Esophagus (tissue), 2 donors: Measurements from ENCODE around the gene LIPA. TPM values are rescaled to one million over a fixed set of nuclear protein-coding genes. Genes with fewer than 3 reads are reported as not detected.

Experiments used
- H3K27ac ChIP-seq, 2 donors: one replicate each; pipeline ENCODE4 v1.5.1; 2013; ENCODE audit warnings: low read depth in 2 of 2, mild to moderate bottlenecking in 2 of 2, inconsistent platforms in 1 of 2, low read length in 1 of 2, moderate library complexity in 1 of 2
- H3K27me3 ChIP-seq, 2 donors: one replicate each; pipeline ENCODE4 v1.6.1; 2013; ENCODE audit warnings: low read length in 2 of 2, control low read depth in 1 of 2, mild to moderate bottlenecking in 1 of 2; ENCODE audit not compliant: insufficient read depth in 2 of 2, control insufficient read depth in 1 of 2
- H3K36me3 ChIP-seq, 2 donors: one replicate each; pipeline ENCODE4 v1.6.1; 2013; ENCODE audit warnings: low read length in 1 of 2; ENCODE audit not compliant: control insufficient read depth in 2 of 2, insufficient read depth in 2 of 2
- H3K4me1 ChIP-seq, 2 donors: one replicate each; pipeline ENCODE4 v1.6.1; 2013; ENCODE audit warnings: low read length in 1 of 2; ENCODE audit not compliant: control insufficient read depth in 2 of 2, insufficient read depth in 2 of 2
- H3K4me3 ChIP-seq, 2 donors: one replicate each; pipeline ENCODE4 v1.5.1; 2013; ENCODE audit warnings: low read length in 2 of 2, mild to moderate bottlenecking in 2 of 2, low read depth in 1 of 2, moderate library complexity in 1 of 2
- H3K9me3 ChIP-seq, 2 donors: one replicate each; pipeline ENCODE4 v1.6.1; 2013; ENCODE audit warnings: mild to moderate bottlenecking in 2 of 2, low read depth in 1 of 2, low read length in 1 of 2, moderate library complexity in 1 of 2; ENCODE audit not compliant: control insufficient read depth in 2 of 2, insufficient read depth in 1 of 2
- WGBS, 2 donors: extraction: QIAGEN DNeasy Blood & Tissue Kit; methylation state at CpG; one replicate each; pipeline ENCODE4 v1.1.7; 2013; 5-methylcytosine and 5-hydroxymethylcytosine counted together
- polyA plus RNA-seq, 2 donors: library from polyadenylated mRNA; stranded (reverse); fragments of 200-250 nt; gene quantifications; one replicate each; pipeline ENCODE4 v1.2.3, GENCODE V29; 2013
- donor health status: healthy with polysubstance abuse.
- donor health status: Bipolar disorder and iron deficiency.

Gene LIPA
- polyA plus RNA-seq, 2 donors = 7.8 to 17.3 TPM

GRCh38 chr10:89283936-89284475 lies 32.4 kb upstream of the LIPA start:
- H3K36me3 ChIP-seq = no peaks in the 10 kb centered on the region
- no peak overlapping the region for H3K4me3 ChIP-seq
- H3K27ac ChIP-seq = peak overlapping the region; percentile 68 to 75
- WGBS, 2 donors = 12 to 20% methylated on average over 4 of the region's 4 CpGs
- H3K27me3 ChIP-seq = no peaks in the 10 kb centered on the region
- H3K4me1 ChIP-seq = peaks cover 0 to 3% of the 10 kb centered on the region in 2 donors
- H3K9me3 ChIP-seq = no peaks in the 10 kb centered on the region

GRCh38 chr10:89283025-89283935 lies 31.7 kb upstream of the LIPA start:
- WGBS, 2 donors = 28 to 39% methylated on average over 6 of the region's 6 CpGs
- peak overlapping the region; percentile 52 to 75 for H3K27ac ChIP-seq
- no peaks in the 10 kb centered on the region for H3K9me3 ChIP-seq
- H3K4me3 ChIP-seq = no peak overlapping the region
- H3K27me3 ChIP-seq = no peaks in the 10 kb centered on the region
- peaks cover 0 to 3% of the 10 kb centered on the region in 2 donors for H3K4me1 ChIP-seq
- no peaks in the 10 kb centered on the region for H3K36me3 ChIP-seq

GRCh38 chr10:89281606-89282395 lies 30.2 kb upstream of the LIPA start:
- Histone ChIP-seq H3K4me1 (no peaks in the 10 kb centered on the region), H3K4me3 (no peak overlapping the region), H3K9me3 (no peaks in the 10 kb centered on the region), H3K27me3 (no peaks in the 10 kb centered on the region), H3K27ac (no peak overlapping the region), H3K36me3 (no peaks in the 10 kb centered on the region)
- WGBS, 2 donors = 72 to 73% methylated on average over 4 of the region's 4 CpGs

- Histone ChIP-seq H3K27ac (no peak overlapping the region), H3K4me3 (no peak overlapping the region), H3K4me1 (no peaks in the 10 kb centered on the region), H3K27me3 (no peaks in the 10 kb centered on the region), H3K36me3 (no peaks in the 10 kb centered on the region), H3K9me3 (no peaks in the 10 kb centered on the region)
- WGBS, 2 donors = 90 to 92% methylated on average over 3 of the region's 3 CpGs
Measured at GRCh38 chr10:89280508-89280907, 28.9 kb upstream of the LIPA start.

GRCh38 chr10:89279421-89279869 lies 27.9 kb upstream of the LIPA start:
- H3K27ac ChIP-seq = no peak overlapping the region
- H3K4me3 ChIP-seq = no peak overlapping the region
- no peaks in the 10 kb centered on the region for H3K9me3 ChIP-seq
- no peaks in the 10 kb centered on the region for H3K36me3 ChIP-seq
- 27 to 33% methylated on average over 1 of the region's 1 CpG for WGBS, 2 donors
- peaks cover 0 to 3% of the 10 kb centered on the region in 2 donors for H3K4me1 ChIP-seq
- H3K27me3 ChIP-seq = no peaks in the 10 kb centered on the region

GRCh38 chr10:89278900-89279392 lies 27.4 kb upstream of the LIPA start:
- Histone ChIP-seq H3K9me3 (no peaks in the 10 kb centered on the region), H3K4me1 (peaks cover 0 to 3% of the 10 kb centered on the region in 2 donors), H3K36me3 (no peaks in the 10 kb centered on the region), H3K27me3 (no peaks in the 10 kb centered on the region), H3K27ac (no peak overlapping the region), H3K4me3 (no peak overlapping the region)

GRCh38 chr10:89278034-89278535 lies 26.5 kb upstream of the LIPA start:
- Histone ChIP-seq H3K4me3 (no peak overlapping the region), H3K4me1 (peaks cover 0 to 3% of the 10 kb centered on the region in 2 donors), H3K9me3 (no peaks in the 10 kb centered on the region), H3K27ac (peak overlapping the region; percentile 76 to 91), H3K36me3 (no peaks in the 10 kb centered on the region), H3K27me3 (no peaks in the 10 kb centered on the region)
- WGBS, 2 donors = 16 to 37% methylated on average over 1 of the region's 1 CpG

GRCh38 chr10:89275383-89275782 lies 23.8 kb upstream of the LIPA start:
- H3K4me3 ChIP-seq = no peak overlapping the region
- H3K36me3 ChIP-seq = no peaks in the 10 kb centered on the region
- H3K4me1 ChIP-seq = peaks cover 0 to 3% of the 10 kb centered on the region in 2 donors
- 48 to 60% methylated on average over 6 of the region's 6 CpGs for WGBS, 2 donors
- no peak overlapping the region for H3K27ac ChIP-seq
- no peaks in the 10 kb centered on the region for H3K27me3 ChIP-seq
- H3K9me3 ChIP-seq = no peaks in the 10 kb centered on the region

GRCh38 chr10:89274928-89275327 lies 23.4 kb upstream of the LIPA start:
- Histone ChIP-seq H3K36me3 (no peaks in the 10 kb centered on the region), H3K4me1 (peaks cover 0 to 3% of the 10 kb centered on the region in 2 donors), H3K27ac (no peak overlapping the region), H3K27me3 (no peaks in the 10 kb centered on the region), H3K9me3 (no peaks in the 10 kb centered on the region), H3K4me3 (no peak overlapping the region)
- whole genome bisulfite sequencing, 2 donors = 22 to 40% methylated on average over 3 of the region's 3 CpGs
